Epithelial cell of esophagus (primary cell): ENCODE measurements around the gene RAP1A.
"Not testable (repeated sequence)": the region's sequence is repeated elsewhere in the genome, so short reads cannot be mapped to it uniquely, and the experiment has no call there.

Experiments used
- DNase-seq: peaks from one replicate; pipeline ENCODE4 v3.0.0; 2010; ENCODE audit warnings: low read depth
- H3K4me3 ChIP-seq: 2 replicates; pipeline ENCODE4 v1.5.1; 2011; ENCODE audit warnings: mild to moderate bottlenecking, low read length, control low read depth
- CTCF ChIP-seq: IDR thresholded peaks from 2 replicates; pipeline ENCODE4 v1.5.1; 2011; ENCODE audit warnings: low read depth, mild to moderate bottlenecking, low read length, control low read depth, inconsistent platforms; ENCODE audit not compliant: insufficient read depth; ENCODE audit errors: missing control alignments

The RAP1A gene

GRCh38 chr1:111603979-111604378, 15.6 kb upstream of the RAP1A start:
- no peak for TF ChIP-seq CTCF
- no peak overlapping the region for H3K4me3 ChIP-seq
- DNase-seq = peak; percentile 27

DNA sequence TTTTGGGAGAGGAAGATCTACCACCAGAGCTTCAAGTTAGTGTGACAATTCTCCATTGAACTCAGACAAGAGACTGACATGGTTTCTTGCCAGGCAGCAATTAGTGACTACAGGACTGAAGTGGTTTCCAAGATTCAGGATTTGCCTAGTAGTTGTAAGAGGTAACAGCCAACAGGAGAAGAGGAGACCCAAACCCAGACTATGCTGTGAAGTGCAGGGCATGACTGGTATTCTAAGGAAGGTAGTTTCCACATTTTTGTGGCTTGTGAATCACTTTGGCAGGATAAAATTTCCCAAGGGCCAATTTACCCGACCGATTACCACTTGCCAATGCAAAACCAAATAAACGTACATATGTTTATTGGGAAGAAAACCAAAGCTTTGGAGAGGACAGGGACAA, 14.7 kb upstream of the RAP1A start:
- TF ChIP-seq CTCF = no peak
- H3K4me3 ChIP-seq = no peak overlapping the region
- peak; percentile 82 for DNase-seq

DNA sequence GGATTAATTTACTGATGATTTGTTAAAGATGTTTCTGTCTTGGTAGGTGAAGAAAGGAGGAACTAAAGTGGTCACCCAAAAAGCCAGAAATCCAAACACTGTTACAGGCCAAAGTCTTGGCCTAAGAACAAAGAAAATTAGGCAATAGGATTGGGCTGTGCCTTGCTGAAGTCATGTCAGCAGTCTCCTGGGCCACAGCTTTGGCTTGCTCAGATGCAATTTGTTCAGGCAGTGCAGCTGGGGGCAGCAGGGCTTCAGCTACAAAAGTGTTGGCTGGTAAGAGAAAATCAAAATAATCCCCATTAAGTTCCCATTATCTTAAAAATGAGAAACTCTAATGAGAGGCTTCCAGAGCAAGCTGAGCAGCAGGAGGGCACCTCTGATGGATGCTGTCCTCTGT, 14.0 kb upstream of the RAP1A start:
- TF ChIP-seq CTCF = no peak
- no peak overlapping the region for H3K4me3 ChIP-seq
- DNase-seq = peak; percentile 30

DNA sequence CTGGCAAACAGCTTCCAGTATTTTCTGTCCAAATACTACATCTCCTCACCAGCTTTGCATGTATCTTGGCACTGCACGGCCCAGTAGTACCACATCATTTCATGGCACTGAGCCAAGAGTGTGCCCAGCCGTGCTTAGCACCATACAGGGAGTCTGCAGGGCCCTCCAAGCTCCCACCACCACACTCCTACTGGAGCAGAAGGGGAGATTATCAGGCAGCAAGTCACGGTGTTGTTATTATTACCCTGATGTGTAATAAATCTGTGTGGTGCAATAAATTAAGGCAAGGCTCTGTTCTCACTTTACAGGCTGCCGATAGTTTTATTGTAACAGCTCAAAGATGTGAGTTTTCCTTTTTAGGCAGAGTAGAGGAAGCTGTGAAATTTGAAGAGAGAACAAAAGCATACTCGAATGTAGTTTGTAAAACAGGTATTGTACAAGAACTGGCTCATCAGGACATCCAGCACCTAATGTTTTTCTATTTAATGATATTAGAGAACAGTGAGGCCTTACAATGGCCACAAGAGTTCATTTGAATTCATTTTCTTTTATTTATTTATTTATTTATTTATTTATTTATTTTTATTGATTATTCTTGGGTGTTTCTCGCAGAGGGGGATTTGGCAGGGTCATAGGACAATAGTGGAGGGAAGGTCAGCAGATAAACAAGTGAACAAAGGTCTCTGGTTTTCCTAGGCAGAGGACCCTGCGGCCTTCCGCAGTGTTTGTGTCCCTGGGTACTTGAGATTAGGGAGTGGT, 13.0 kb upstream of the RAP1A start:
- not testable (repeated sequence) for H3K4me3 ChIP-seq, DNase-seq

DNA sequence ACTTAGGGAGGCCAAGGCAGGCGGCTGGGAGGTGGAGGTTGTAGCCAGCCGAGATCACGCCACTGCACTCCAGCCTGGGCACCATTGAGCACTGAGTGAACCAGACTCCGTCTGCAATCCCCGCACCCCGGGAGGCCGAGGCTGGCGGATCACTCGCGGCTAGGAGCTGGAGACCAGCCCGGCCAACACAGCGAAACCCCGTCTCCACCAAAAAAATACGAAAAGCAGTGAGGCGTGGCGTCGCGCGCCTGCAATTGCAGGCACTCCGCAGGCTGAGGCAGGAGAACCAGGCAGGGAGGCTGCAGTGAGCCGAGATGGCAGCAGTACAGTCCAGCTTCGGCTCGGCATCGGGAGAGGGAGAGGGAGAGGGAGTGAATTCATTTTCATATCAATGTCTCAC, 11.1 kb upstream of the RAP1A start:
- DNase-seq, H3K4me3 ChIP-seq: not testable (repeated sequence)

- TF ChIP-seq CTCF = no peak
- H3K4me3 ChIP-seq = no peak overlapping the region
- peak; percentile 32 for DNase-seq
These were observed 7.6 kb upstream of the RAP1A start for GRCh38 chr1:111611986-111612385.

- H3K4me3 ChIP-seq = no peak overlapping the region
- no peak for DNase-seq
- no peak for TF ChIP-seq CTCF
These were observed 3.5 kb upstream of the RAP1A start for GRCh38 chr1:111615870-111616715.

- H3K4me3 ChIP-seq = no peak overlapping the region
- DNase-seq = no peak
- TF ChIP-seq CTCF = no peak
These were observed 1.5 kb upstream of the RAP1A start for GRCh38 chr1:111618081-111618480.
